GM18909 (cell line): Measurements from ENCODE around the gene DGCR8.

ENCODE experiments used
- ATAC-seq: cut with Tn5 transposase; IDR thresholded peaks from one replicate; pipeline ENCODE4 v1.9.1; 2021; ENCODE audit warnings: mild to moderate bottlenecking; ENCODE audit not compliant: unreplicated experiment, poor library complexity

The DGCR8 gene

GRCh38 chr22:20089226-20089976, 9.4 kb downstream of the DGCR8 start:
- no peak for ATAC-seq

DNA sequence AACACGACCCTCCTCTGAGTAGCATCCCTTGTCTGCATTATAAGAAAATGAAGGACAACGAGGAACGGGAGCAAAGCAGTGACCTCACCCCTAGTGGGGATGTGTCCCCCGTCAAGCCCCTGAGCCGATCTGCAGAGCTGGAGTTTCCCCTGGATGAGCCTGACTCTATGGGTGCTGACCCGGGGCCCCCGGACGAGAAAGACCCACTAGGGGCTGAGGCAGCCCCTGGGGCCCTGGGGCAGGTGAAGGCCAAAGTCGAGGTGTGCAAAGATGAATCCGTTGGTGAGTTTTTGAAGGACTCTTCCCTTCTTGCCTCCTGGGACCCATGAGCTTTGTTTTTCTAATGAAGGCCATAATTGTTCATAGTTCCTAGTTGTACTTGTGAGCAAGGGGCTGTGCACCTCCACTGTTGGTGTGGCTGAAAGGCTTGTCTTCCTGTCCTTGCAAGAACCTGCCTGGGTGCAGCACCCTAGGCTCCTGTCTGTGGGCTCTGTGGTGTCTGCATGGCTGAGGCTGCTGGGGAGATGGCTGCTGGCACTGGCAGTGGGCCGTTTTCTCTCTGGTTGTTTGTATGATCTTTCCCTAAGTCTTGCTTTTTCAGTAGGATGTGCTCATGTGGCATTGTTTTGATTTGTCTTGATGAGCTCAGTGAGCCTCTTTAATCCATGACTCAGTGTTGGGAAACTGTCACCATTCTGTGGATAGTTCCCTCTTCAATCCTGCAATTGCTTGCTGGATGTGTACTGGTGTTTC, 10.1 kb downstream of the DGCR8 start:
- ATAC-seq: no peak

DNA sequence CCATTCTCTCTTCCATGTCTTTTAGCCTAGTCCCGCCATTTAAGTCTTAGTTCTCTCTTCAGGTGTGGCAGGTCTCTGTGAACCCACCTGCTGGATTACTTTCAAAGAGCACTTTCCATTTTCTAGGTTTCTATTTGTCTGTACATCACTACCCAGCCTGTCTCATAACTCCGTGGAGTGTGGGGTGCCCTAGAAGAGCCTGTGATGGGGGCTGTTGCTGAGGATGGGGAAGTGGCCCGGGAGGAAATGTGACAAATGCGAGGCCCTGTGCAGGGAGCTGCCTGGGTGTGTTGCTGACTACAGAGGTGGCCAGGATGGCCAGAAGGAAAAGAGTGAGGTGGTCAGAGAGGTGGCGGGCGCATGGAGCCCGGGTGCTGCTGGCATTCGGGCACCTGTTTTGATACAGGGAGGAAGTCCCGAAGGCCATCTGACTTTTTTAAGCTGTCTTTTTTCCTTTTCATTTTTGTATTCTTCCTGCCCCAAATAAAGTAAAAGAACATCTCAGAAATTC, 10.7 kb downstream of the DGCR8 start:
- no peak for ATAC-seq

GRCh38 chr22:20091690-20092476, 11.8 kb downstream of the DGCR8 start:
- no peak for ATAC-seq

- no peak for ATAC-seq
These were observed 12.4 kb downstream of the DGCR8 start for GRCh38 chr22:20092477-20092854.

GRCh38 chr22:20093418-20094196, 13.6 kb downstream of the DGCR8 start:
- no peak for ATAC-seq

- ATAC-seq: no peak
These were observed 14.3 kb downstream of the DGCR8 start for GRCh38 chr22:20094197-20094807.

- ATAC-seq: no peak
These were observed 15.5 kb downstream of the DGCR8 start for GRCh38 chr22:20095521-20095920.

- ATAC-seq: no peak
These were observed 16.8 kb downstream of the DGCR8 start for GRCh38 chr22:20096574-20097420.

DNA sequence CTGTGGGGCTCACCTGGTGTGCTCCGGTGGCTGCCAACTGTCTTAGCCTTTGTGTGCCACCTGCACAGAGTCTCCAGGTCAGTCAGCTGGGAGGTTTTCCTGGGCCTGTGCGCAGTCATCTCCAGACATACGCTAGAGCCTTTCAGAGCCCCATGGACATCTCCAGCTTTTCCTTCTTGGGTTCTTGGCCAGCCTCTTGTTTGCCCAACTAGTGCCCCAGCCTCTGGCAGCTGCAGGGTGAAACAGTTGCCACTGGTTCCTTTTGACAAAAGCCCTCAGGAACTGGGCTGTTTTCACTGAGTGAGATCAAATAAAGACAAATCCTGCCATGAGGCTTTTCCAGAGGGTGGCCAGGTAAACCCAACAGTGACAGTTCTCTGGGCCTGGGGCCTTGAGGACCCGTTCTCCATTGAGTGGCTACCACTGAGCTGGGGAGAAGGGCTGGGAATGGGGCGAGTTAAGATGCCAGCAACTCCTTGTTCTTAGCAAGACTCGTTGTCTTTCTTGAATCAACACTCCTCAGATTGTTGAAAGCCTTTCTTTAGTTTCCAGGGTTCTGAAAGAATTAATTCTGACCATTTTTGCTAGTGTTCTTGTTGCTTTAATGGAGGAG, 19.2 kb downstream of the DGCR8 start:
- ATAC-seq: no peak

- no peak for ATAC-seq
These were observed 21.6 kb downstream of the DGCR8 start for GRCh38 chr22:20101638-20102037.

GRCh38 chr22:20102203-20102780, 22.3 kb downstream of the DGCR8 start:
- no peak for ATAC-seq

- ATAC-seq: no peak
These were observed 25.6 kb downstream of the DGCR8 start for GRCh38 chr22:20105456-20106204.

- no peak for ATAC-seq
These were observed 26.3 kb downstream of the DGCR8 start for GRCh38 chr22:20106205-20106848.

GRCh38 chr22:20106849-20107237, 26.8 kb downstream of the DGCR8 start:
- no peak for ATAC-seq

DNA sequence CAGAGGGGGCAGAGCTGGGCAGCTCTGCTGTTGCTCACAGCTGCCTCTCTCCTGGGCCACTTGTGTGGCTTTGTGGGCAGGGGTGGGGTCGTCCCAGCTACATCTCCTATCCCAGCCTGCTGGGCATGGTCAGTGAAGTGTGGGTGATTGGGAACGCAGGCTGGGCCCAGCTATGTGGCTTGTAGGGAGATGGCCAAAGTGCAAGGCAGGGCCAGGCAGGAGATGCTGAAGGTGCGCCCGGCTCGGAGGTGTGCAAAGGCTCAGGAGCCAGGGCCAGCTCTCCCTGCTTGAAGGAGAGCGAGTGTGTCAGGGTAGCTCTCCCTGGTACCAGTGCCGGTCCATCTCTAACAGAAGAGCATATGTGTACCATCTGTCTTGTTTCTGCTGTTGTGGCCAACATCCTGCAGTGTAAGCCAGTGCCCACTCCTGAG, 27.4 kb downstream of the DGCR8 start:
- ATAC-seq: no peak
